Stimulated activated CD8-positive, alpha-beta memory T cell treated with anti-CD3 and anti-CD28 coated beads, Interleukin-15, amount 100 ng/mL, for 48 hours (primary cell): Measurements from ENCODE around the gene TMEM33.

Experiments
- DNase-seq, 2 donors: peaks; one replicate each; pipeline ENCODE4 v3.0.0-alpha.2; 2020; ENCODE audit warnings: low read depth in 2 of 2

Gene TMEM33

GRCh38 chr4:41939016-41939626 lies 3.9 kb downstream of the TMEM33 start:
- no peak for DNase-seq

- DNase-seq: no peak
These were observed 5.6 kb downstream of the TMEM33 start for GRCh38 chr4:41940834-41941233.

- no peak for DNase-seq
These were observed 8.3 kb downstream of the TMEM33 start for GRCh38 chr4:41943506-41943905.

GRCh38 chr4:41944089-41944488 lies 8.9 kb downstream of the TMEM33 start:
- no peak for DNase-seq

GRCh38 chr4:41949531-41949930 lies 14.3 kb downstream of the TMEM33 start:
- DNase-seq: no peak

- no peak for DNase-seq
These were observed 22.4 kb downstream of the TMEM33 start for GRCh38 chr4:41957634-41958033.

GRCh38 chr4:41963105-41963504 lies 27.9 kb downstream of the TMEM33 start:
- no peak for DNase-seq

GRCh38 chr4:41964401-41964800 lies 29.2 kb downstream of the TMEM33 start:
- DNase-seq: no peak

- DNase-seq: no peak
These were observed 32.2 kb downstream of the TMEM33 start for GRCh38 chr4:41967392-41967791.

GRCh38 chr4:41969671-41970070 lies 34.4 kb downstream of the TMEM33 start:
- DNase-seq: no peak

GRCh38 chr4:41975341-41975740 lies 40.1 kb downstream of the TMEM33 start:
- DNase-seq: no peak

GRCh38 chr4:41976775-41977516 lies 41.7 kb downstream of the TMEM33 start:
- no peak for DNase-seq

- no peak for DNase-seq
These were observed 42.5 kb downstream of the TMEM33 start for GRCh38 chr4:41977709-41978108.

GRCh38 chr4:41981456-41981855 lies 46.2 kb downstream of the TMEM33 start, which contains the start of gene DCAF4L1:
TSS of gene DCAF4L1 (plus strand) at chr4:41981756. CDS start at chr4:41981793, 37 bp downstream.
- no peak for DNase-seq

- no peak for DNase-seq
These were observed 47.5 kb downstream of the TMEM33 start for GRCh38 chr4:41982716-41983115.

- DNase-seq: no peak
These were observed 49.9 kb downstream of the TMEM33 start for GRCh38 chr4:41985151-41985550.

GRCh38 chr4:41989994-41990364 lies 54.8 kb downstream of the TMEM33 start:
- DNase-seq: no peak

GRCh38 chr4:41990365-41991111 lies 55.3 kb downstream of the TMEM33 start, which contains the start of gene SLC30A9:
TSS of gene SLC30A9 (plus strand) at chr4:41990530. CDS start at chr4:41990652, 122 bp downstream.
- DNase-seq: peak; percentile 85 to 86

- no peak for DNase-seq
These were observed 56.9 kb downstream of the TMEM33 start for GRCh38 chr4:41991916-41992767.

- no peak for DNase-seq
These were observed 58.0 kb downstream of the TMEM33 start for GRCh38 chr4:41992967-41993857.
